ENCODE measurements around the gene GDPD1. TPM values are rescaled to one million over a fixed set of nuclear protein-coding genes. Genes with fewer than 3 reads are reported as not detected.
A peak's percentile ranks its signal among the peaks of the same experiment; 100 is the strongest.
"Not testable (repeated sequence)": the region's sequence is repeated elsewhere in the genome, so short reads cannot be mapped to it uniquely, and the experiment has no call there.

GDPD1 gene
- total RNA-seq, 1 experiment from 2014 or later, result 2.6 TPM

GRCh38 chr17:59311051-59311468 lies 90.7 kb downstream of the GDPD1 start:
- H3K9me3 Mint-ChIP-seq, result no peaks in the 10 kb centered on the region
- Histone ChIP-seq H3K56ac (ENCODE audit: insufficient read length, low read depth, low read length) (no peak overlapping the region), H2BK120ac (ENCODE audit: low read depth, low read length, poor library complexity, severe bottlenecking) (no peak overlapping the region), H3K18ac (ENCODE audit: insufficient read length, low read depth, low read length) (no peak overlapping the region), H3T11ph (ENCODE audit: low read length) (no peak overlapping the region), H3K4me1 (ENCODE audit: insufficient read depth, low read length) (no peaks in the 10 kb centered on the region), H2BK15ac (ENCODE audit: low read depth, low read length) (no peak overlapping the region), H3K23me2 (ENCODE audit: insufficient read length, low read depth, low read length, poor library complexity, severe bottlenecking) (no peaks in the 10 kb centered on the region), H3K9me3 (ENCODE audit: control insufficient read depth, low read depth, low read length) (no peaks in the 10 kb centered on the region), H3K4me2 (ENCODE audit: insufficient read depth, insufficient read length, low read length) (no peak overlapping the region), H2AFZ (ENCODE audit: low read length) (no peak overlapping the region), H3K23ac (ENCODE audit: insufficient read length, low read depth, low read length) (no peak overlapping the region), H2BK12ac (ENCODE audit: insufficient read length, low read depth, low read length) (no peak overlapping the region), H3K79me1 (ENCODE audit: insufficient read depth, low read depth, low read length, poor library complexity, severe bottlenecking) (no peaks in the 10 kb centered on the region), H4K20me1 (ENCODE audit: control insufficient read depth, insufficient read depth, insufficient read length) (no peaks in the 10 kb centered on the region), H3K9ac (ENCODE audit: extremely low read depth, insufficient read length, low read length) (no peak overlapping the region), H3K27me3 (ENCODE audit: insufficient read depth, low read length) (no peaks in the 10 kb centered on the region), H2AK5ac (ENCODE audit: insufficient read length, low read length) (no peak overlapping the region), H3K79me2 (ENCODE audit: insufficient read depth, low read length) (no peaks in the 10 kb centered on the region), H4K5ac (ENCODE audit: insufficient read length, low read depth, low read length) (no peak overlapping the region), H3K4ac (ENCODE audit: low read depth, low read length) (no peak overlapping the region), H4K8ac (replicated peaks; ENCODE audit: insufficient read length, low read depth, low read length) (no peak overlapping the region), H3K14ac (ENCODE audit: insufficient read depth, low read length) (no peak overlapping the region), H2BK5ac (ENCODE audit: insufficient read length, low read length) (no peak overlapping the region), H4K91ac (ENCODE audit: insufficient read length, low read depth, low read length) (no peak overlapping the region), H2BK20ac (ENCODE audit: low read depth, low read length, poor library complexity, severe bottlenecking) (no peak overlapping the region), H3K27ac (ENCODE audit: insufficient read length, low read depth, low read length) (no peak overlapping the region)
- H3K4me3 Mint-ChIP-seq, result no peak overlapping the region
- TF ChIP-seq, protein P1, sequence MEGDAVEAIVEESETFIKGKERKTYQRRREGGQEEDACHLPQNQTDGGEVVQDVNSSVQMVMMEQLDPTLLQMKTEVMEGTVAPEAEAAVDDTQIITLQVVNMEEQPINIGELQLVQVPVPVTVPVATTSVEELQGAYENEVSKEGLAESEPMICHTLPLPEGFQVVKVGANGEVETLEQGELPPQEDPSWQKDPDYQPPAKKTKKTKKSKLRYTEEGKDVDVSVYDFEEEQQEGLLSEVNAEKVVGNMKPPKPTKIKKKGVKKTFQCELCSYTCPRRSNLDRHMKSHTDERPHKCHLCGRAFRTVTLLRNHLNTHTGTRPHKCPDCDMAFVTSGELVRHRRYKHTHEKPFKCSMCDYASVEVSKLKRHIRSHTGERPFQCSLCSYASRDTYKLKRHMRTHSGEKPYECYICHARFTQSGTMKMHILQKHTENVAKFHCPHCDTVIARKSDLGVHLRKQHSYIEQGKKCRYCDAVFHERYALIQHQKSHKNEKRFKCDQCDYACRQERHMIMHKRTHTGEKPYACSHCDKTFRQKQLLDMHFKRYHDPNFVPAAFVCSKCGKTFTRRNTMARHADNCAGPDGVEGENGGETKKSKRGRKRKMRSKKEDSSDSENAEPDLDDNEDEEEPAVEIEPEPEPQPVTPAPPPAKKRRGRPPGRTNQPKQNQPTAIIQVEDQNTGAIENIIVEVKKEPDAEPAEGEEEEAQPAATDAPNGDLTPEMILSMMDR (conservative IDR thresholded peaks at IDR 0.05), result peak; percentile 88
- peak; percentile 57 for DNase-seq
- H3K27me3 Mint-ChIP-seq (ENCODE audit: low read depth), result no peaks in the 10 kb centered on the region
- WGBS (ENCODE audit: extremely low coverage, insufficient read length, low lambda C conversion rate), result no CpG with 5 or more reads among the region's 5 CpGs
- no peak overlapping the region for H3K27ac Mint-ChIP-seq
- H3K4me1 Mint-ChIP-seq, result no peaks in the 10 kb centered on the region
- H3K36me3 Mint-ChIP-seq (ENCODE audit: insufficient read depth in 1 of 3, low read depth in 3 of 3), result no peaks in the 10 kb centered on the region

DNA sequence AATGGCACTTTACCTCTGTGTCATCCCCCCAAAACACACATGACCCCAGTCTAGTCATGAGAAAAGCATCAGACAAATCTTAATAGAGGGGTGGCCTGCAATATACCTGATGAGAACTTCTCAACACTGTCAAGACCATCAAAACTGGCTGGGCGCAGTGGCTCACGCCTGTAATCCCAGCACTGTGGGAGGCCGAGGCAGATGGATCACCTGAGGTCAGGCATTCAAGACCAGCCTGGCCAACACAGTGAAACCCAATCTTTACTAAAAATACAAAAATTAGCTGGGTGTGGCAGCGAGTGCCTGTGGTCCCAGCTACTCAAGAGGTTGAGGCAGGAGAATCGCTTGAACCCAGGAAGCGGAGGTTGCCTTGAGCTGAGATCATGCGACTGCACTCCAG lies 91.2 kb downstream of the GDPD1 start:
- not testable (repeated sequence) for H3K9me3 ChIP-seq (ENCODE audit: control insufficient read depth, low read depth, low read length); H3K27ac Mint-ChIP-seq; H3K4ac ChIP-seq (ENCODE audit: low read depth, low read length); H3K23ac ChIP-seq (ENCODE audit: insufficient read length, low read depth, low read length); H2BK12ac ChIP-seq (ENCODE audit: insufficient read length, low read depth, low read length); H2BK120ac ChIP-seq (ENCODE audit: low read depth, low read length, poor library complexity, severe bottlenecking); H3K4me1 ChIP-seq (ENCODE audit: insufficient read depth, low read length); H4K5ac ChIP-seq (ENCODE audit: insufficient read length, low read depth, low read length); H3K9ac ChIP-seq (ENCODE audit: extremely low read depth, insufficient read length, low read length); H3K27ac ChIP-seq (ENCODE audit: insufficient read length, low read depth, low read length); H3K56ac ChIP-seq (ENCODE audit: insufficient read length, low read depth, low read length); H3K14ac ChIP-seq (ENCODE audit: insufficient read depth, low read length); H3K18ac ChIP-seq (ENCODE audit: insufficient read length, low read depth, low read length); H3K4me1 Mint-ChIP-seq; H3K79me2 ChIP-seq (ENCODE audit: insufficient read depth, low read length); H3K9me3 Mint-ChIP-seq; H4K20me1 ChIP-seq (ENCODE audit: control insufficient read depth, insufficient read depth, insufficient read length); H2BK15ac ChIP-seq (ENCODE audit: low read depth, low read length); H3T11ph ChIP-seq (ENCODE audit: low read length); H3K36me3 Mint-ChIP-seq (ENCODE audit: insufficient read depth in 1 of 3, low read depth in 3 of 3); H2AK5ac ChIP-seq (ENCODE audit: insufficient read length, low read length); DNase-seq; H3K23me2 ChIP-seq (ENCODE audit: insufficient read length, low read depth, low read length, poor library complexity, severe bottlenecking); H4K91ac ChIP-seq (ENCODE audit: insufficient read length, low read depth, low read length); H3K27me3 ChIP-seq (ENCODE audit: insufficient read depth, low read length); H2BK5ac ChIP-seq (ENCODE audit: insufficient read length, low read length); H4K8ac ChIP-seq (replicated peaks; ENCODE audit: insufficient read length, low read depth, low read length); H2AFZ ChIP-seq (ENCODE audit: low read length); H2BK20ac ChIP-seq (ENCODE audit: low read depth, low read length, poor library complexity, severe bottlenecking); H3K4me2 ChIP-seq (ENCODE audit: insufficient read depth, insufficient read length, low read length); H3K4me3 Mint-ChIP-seq; H3K79me1 ChIP-seq (ENCODE audit: insufficient read depth, low read depth, low read length, poor library complexity, severe bottlenecking); H3K27me3 Mint-ChIP-seq (ENCODE audit: low read depth)
- no CpG with 5 or more reads among the region's 7 CpGs for WGBS (ENCODE audit: extremely low coverage, insufficient read length, low lambda C conversion rate)
